Stimulated activated CD8-positive, alpha-beta memory T cell treated with anti-CD3 and anti-CD28 coated beads, Interleukin-15, amount 100 ng/mL, for 4 hours (primary cell): ENCODE data around the gene MYH6.

Experiments
- DNase-seq, 2 donors: peaks; one replicate each; pipeline ENCODE4 v3.0.0-alpha.2; 2020; ENCODE audit warnings: low read depth in 2 of 2

MYH6 gene

GRCh38 chr14:23377573-23378563 is 30.2 kb downstream of the MYH6 start:
- no peak for DNase-seq

- no peak for DNase-seq
These were observed 30.9 kb downstream of the MYH6 start for GRCh38 chr14:23377198-23377550.

GRCh38 chr14:23376482-23377197 is 31.4 kb downstream of the MYH6 start, which contains the start of gene CMTM5:
CMTM5 (plus strand) TSS chr14:23377046; CDS start chr14:23377252, 206 bp downstream.
- DNase-seq, result no peak

GRCh38 chr14:23375527-23376251 is 32.4 kb downstream of the MYH6 start:
- no peak for DNase-seq

GRCh38 chr14:23373041-23373440 is 35.0 kb downstream of the MYH6 start:
- DNase-seq, result no peak

GRCh38 chr14:23372509-23372908 is 35.6 kb downstream of the MYH6 start, which contains the start of gene IL25:
IL25 (plus strand) TSS chr14:23372809.
- DNase-seq, result no peak

GRCh38 chr14:23371865-23372264 is 36.2 kb downstream of the MYH6 start:
- no peak for DNase-seq

- no peak for DNase-seq
These were observed 37.9 kb downstream of the MYH6 start for GRCh38 chr14:23370221-23370620.

- no peak for DNase-seq
These were observed 41.6 kb downstream of the MYH6 start for GRCh38 chr14:23366426-23366921.

- no peak for DNase-seq
These were observed 42.2 kb downstream of the MYH6 start for GRCh38 chr14:23365732-23366425.

- DNase-seq, result no peak
These were observed 42.9 kb downstream of the MYH6 start, which contains the start of gene EFS for GRCh38 chr14:23365036-23365731. EFS (minus strand) TSS chr14:23365172; CDS start chr14:23365025, 147 bp downstream.

GRCh38 chr14:23364164-23365035 is 43.7 kb downstream of the MYH6 start:
- no peak for DNase-seq

- DNase-seq, result no peak
These were observed 45.9 kb downstream of the MYH6 start for GRCh38 chr14:23362200-23362599.

- no peak for DNase-seq
These were observed 46.3 kb downstream of the MYH6 start for GRCh38 chr14:23361763-23362162.

- DNase-seq, result no peak
These were observed 46.8 kb downstream of the MYH6 start for GRCh38 chr14:23361320-23361719.

GRCh38 chr14:23360496-23360895 is 47.6 kb downstream of the MYH6 start:
- no peak for DNase-seq

GRCh38 chr14:23359722-23360447 is 48.2 kb downstream of the MYH6 start:
- no peak for DNase-seq

- DNase-seq, result no peak
These were observed 48.9 kb downstream of the MYH6 start for GRCh38 chr14:23359167-23359626.
